HepG2 (cell line): ENCODE results near the gene HOXA7. TPM values are rescaled to one million over a fixed set of nuclear protein-coding genes. Genes with fewer than 3 reads are reported as not detected.

ENCODE experiments used
- EP300 ChIP-seq, 3 experiments: sonication (generic) in 1 of 3; formaldehyde crosslinking in 1 of 3; IDR thresholded peaks; 2 replicates each; pipeline versions ENCODE4 v1.5.1 to v1.6.1; 2011 to 2020; ENCODE audit warnings: low read depth in 2 of 3, low read length in 2 of 3, borderline replicate concordance in 1 of 3, improper control_type of control experiment in 1 of 3, mild to moderate bottlenecking in 1 of 3, missing genetic modification reagents in 1 of 3, moderate library complexity in 1 of 3
- GATAD1 ChIP-seq: IDR thresholded peaks from 2 replicates; pipeline ENCODE4 v1.6.1; 2016; ENCODE audit warnings: missing genetic modification reagents, missing compliant biosample characterization
- NFE2 ChIP-seq: sonication (generic); formaldehyde crosslinking; IDR thresholded peaks from 2 replicates; pipeline ENCODE4 v1.4.0; 2020; ENCODE audit warnings: missing genetic modification reagents
- NONO ChIP-seq, 2 experiments: fragments of 450-650 bp in 1 of 2; sonication (generic) in 1 of 2; formaldehyde crosslinking in 1 of 2; IDR thresholded peaks in 1 of 2; conservative IDR thresholded peaks in 1 of 2; 2 replicates each; pipeline versions ENCODE4 v1.6.1 to v1.8.0; 2017 to 2022; ENCODE audit warnings: mild to moderate bottlenecking in 1 of 2, missing genetic modification reagents in 1 of 2, moderate library complexity in 1 of 2
- NR0B2 ChIP-seq: sonication (generic); formaldehyde crosslinking; IDR thresholded peaks from 2 replicates; pipeline ENCODE4 v1.4.0; 2020; ENCODE audit warnings: mild to moderate bottlenecking, missing genetic modification reagents
- RBFOX2 ChIP-seq: fragments of 200-400 bp; formaldehyde crosslinking; IDR thresholded peaks from 2 replicates; pipeline ENCODE4 v1.6.1; 2017; ENCODE audit warnings: low read depth, mild to moderate bottlenecking, low read length
- THYN1 ChIP-seq: sonication (generic); formaldehyde crosslinking; IDR thresholded peaks from 2 replicates; pipeline ENCODE4 v1.8.1; 2023; ENCODE audit warnings: low read depth, mild to moderate bottlenecking, moderate library complexity, missing genetic modification reagents, borderline replicate concordance
- ZBTB10 ChIP-seq: sonication (generic); formaldehyde crosslinking; IDR thresholded peaks from 2 replicates; pipeline ENCODE4 v1.4.0; 2020; ENCODE audit warnings: missing genetic modification reagents, borderline replicate concordance
- ZBTB43 ChIP-seq: sonication (generic); formaldehyde crosslinking; conservative IDR thresholded peaks from 2 replicates; pipeline ENCODE4 v1.4.0; 2020; ENCODE audit warnings: missing genetic modification reagents
- ZBTB44 ChIP-seq: sonication (generic); formaldehyde crosslinking; IDR thresholded peaks from 2 replicates; pipeline ENCODE4 v1.4.0; 2020; ENCODE audit warnings: missing genetic modification reagents
- ZNF333 ChIP-seq: sonication (generic); formaldehyde crosslinking; IDR thresholded peaks from 2 replicates; pipeline ENCODE4 v1.4.0; 2020; ENCODE audit warnings: mild to moderate bottlenecking, missing genetic modification reagents, borderline replicate concordance
- ZNF383 ChIP-seq: sonication (generic); formaldehyde crosslinking; IDR thresholded peaks from 2 replicates; pipeline ENCODE4 v1.4.0; 2020; ENCODE audit warnings: missing genetic modification reagents, mild to moderate bottlenecking, borderline replicate concordance
- ZNF432 ChIP-seq: sonication (generic); formaldehyde crosslinking; IDR thresholded peaks from 2 replicates; pipeline ENCODE4 v1.5.0; 2020; ENCODE audit warnings: missing genetic modification reagents, mild to moderate bottlenecking, borderline replicate concordance
- ZNF441 ChIP-seq: sonication (generic); formaldehyde crosslinking; IDR thresholded peaks from 2 replicates; pipeline ENCODE4 v1.7.0; 2021; ENCODE audit warnings: missing genetic modification reagents, borderline replicate concordance
- ZNF558 ChIP-seq: sonication (generic); formaldehyde crosslinking; IDR thresholded peaks from 2 replicates; pipeline ENCODE4 v1.9.0; 2022; ENCODE audit warnings: mild to moderate bottlenecking, missing genetic modification reagents, borderline replicate concordance
- ZNF567 ChIP-seq: sonication (generic); formaldehyde crosslinking; IDR thresholded peaks from 2 replicates; pipeline ENCODE4 v1.8.1; 2023; ENCODE audit warnings: mild to moderate bottlenecking, missing genetic modification reagents, borderline replicate concordance
- ZNF772 ChIP-seq: sonication (generic); formaldehyde crosslinking; IDR thresholded peaks from 2 replicates; pipeline ENCODE4 v1.5.0; 2020; ENCODE audit warnings: mild to moderate bottlenecking, missing genetic modification reagents
- ZSCAN29 ChIP-seq: sonication (generic); formaldehyde crosslinking; conservative IDR thresholded peaks from 2 replicates; pipeline ENCODE4 v1.4.0; 2020; ENCODE audit warnings: mild to moderate bottlenecking, missing genetic modification reagents
- polyA plus RNA-seq, 8 experiments: library from polyadenylated mRNA; depleted of rRNA in 3 of 8; stranded (reverse) in 7 of 8; unstranded in 1 of 8; fragments of >200 nt; fragmentation: Illumina TruSeq in 4 of 8; extraction: Trizol in 4 of 8; gene quantifications; 2 replicates each; pipeline versions ENCODE4 v1.2.1 to v1.2.3, GENCODE V29; 2011 to 2016; ENCODE audit warnings: low read depth in 4 of 8, missing spikeins in 1 of 8, mixed read lengths in 1 of 8; ENCODE audit not compliant: insufficient read depth in 1 of 8
- total RNA-seq, 5 experiments: library from RNA; depleted of rRNA; stranded (reverse); fragments of >200 nt; fragmentation: Illumina TruSeq; extraction: Trizol; gene quantifications; 2 replicates each; pipeline ENCODE4 v1.2.3, GENCODE V29; 2016; ENCODE audit warnings: low read depth in 1 of 5
- TF ChIP-seq, protein P1 (sequence below): sonication (generic); formaldehyde crosslinking; IDR thresholded peaks from 2 replicates; pipeline ENCODE4 v1.5.1; 2020; ENCODE audit warnings: mild to moderate bottlenecking, missing genetic modification reagents, moderate library complexity

HOXA7 gene
- total and polyA plus RNA-seq, 2 of the 13 experiments (the other 11 are each of a cell fraction or from before 2014, with no cell fraction given) = 0.05 TPM; not detected in 1

GRCh38 chr7:27122077-27122910 lies 34.2 kb downstream of the HOXA7 start (continued):
- TF ChIP-seq ZNF558 (peak; percentile 78; the same call in 1 of the 2 replicates), RBFOX2 (peak; percentile 77), NONO (IDR thresholded peaks at IDR 0.05) (no peak), NONO (CRISPR knock-in tag; conservative IDR thresholded peaks at IDR 0.05) (0 out of 2 replicates have a peak, but pooled peaks have one; percentile 44), EP300 (IDR thresholded peaks at IDR 0.05; ENCODE audit: low read depth in 2 of 2, low read length in 2 of 2) (peak; percentile 64 to 79; a peak in 3 of 4 replicates), EP300 (CRISPR knock-in tag; IDR thresholded peaks at IDR 0.05; ENCODE audit: borderline replicate concordance) (peak; percentile 41; the same call in 1 of the 2 replicates), ZBTB44 (CRISPR knock-in tag) (no peak), THYN1 (CRISPR knock-in tag) (peak; percentile 81; the same call in 1 of the 2 replicates), ZNF441 (CRISPR knock-in tag) (no peak; the same call in 1 of the 2 replicates), ZNF567 (CRISPR knock-in tag) (no peak), ZNF333 (CRISPR knock-in tag) (peak; percentile 83; the same call in 1 of the 2 replicates), NFE2 (CRISPR knock-in tag) (no peak), ZBTB10 (no peak; the same call in 1 of the 2 replicates), GATAD1 (no peak), ZSCAN29 (no peak; the same call in 1 of the 2 replicates), ZNF432 (no peak), NR0B2 (CRISPR knock-in tag) (no peak), ZNF772 (CRISPR knock-in tag) (no peak), ZBTB43 (CRISPR knock-in tag) (no peak), ZNF383 (CRISPR knock-in tag) (no peak)
- TF ChIP-seq, protein P1, sequence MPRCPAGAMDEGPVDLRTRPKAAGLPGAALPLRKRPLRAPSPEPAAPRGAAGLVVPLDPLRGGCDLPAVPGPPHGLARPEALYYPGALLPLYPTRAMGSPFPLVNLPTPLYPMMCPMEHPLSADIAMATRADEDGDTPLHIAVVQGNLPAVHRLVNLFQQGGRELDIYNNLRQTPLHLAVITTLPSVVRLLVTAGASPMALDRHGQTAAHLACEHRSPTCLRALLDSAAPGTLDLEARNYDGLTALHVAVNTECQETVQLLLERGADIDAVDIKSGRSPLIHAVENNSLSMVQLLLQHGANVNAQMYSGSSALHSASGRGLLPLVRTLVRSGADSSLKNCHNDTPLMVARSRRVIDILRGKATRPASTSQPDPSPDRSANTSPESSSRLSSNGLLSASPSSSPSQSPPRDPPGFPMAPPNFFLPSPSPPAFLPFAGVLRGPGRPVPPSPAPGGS (CRISPR knock-in tag) = peak; percentile 53; the same call in 1 of the 2 replicates
